ENCODE measurements around the gene ITGA11.

ITGA11 gene

GRCh38 chr15:68380456-68380855 is 51.5 kb downstream of the ITGA11 start:
- Histone ChIP-seq H3K36me3 (ENCODE audit: control insufficient read depth, insufficient read depth, low read length) (no peaks in the 10 kb centered on the region), H3K4me1 (ENCODE audit: control insufficient read depth, insufficient read depth, low read length) (no peaks in the 10 kb centered on the region), H3K4me3 (ENCODE audit: low read length) (no peak overlapping the region)

DNA sequence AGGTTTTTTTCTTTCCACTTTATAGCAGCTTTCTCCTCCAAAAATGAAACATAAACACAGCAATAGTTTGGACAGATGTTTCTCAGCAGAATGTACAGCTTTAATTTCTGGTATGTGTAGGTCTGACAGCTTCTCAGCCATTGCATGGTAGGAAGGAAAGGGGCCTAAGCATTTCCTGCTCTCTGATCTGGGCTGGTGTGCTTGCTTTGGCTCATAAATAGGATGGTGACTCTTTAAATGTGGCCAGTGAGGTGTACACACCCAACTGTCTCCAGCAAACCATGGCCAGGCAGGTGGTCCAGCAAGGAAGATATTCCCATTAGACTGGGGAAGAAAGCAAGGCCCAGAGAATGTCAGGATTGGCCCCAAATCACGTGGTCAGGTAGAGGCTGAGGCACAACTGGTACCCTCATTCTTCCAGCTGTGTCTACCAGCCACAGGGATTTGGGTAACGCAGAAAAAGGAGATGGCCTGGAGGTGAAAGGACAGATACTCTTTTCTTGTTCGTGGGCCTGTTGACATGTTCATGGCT is 52.1 kb downstream of the ITGA11 start:
- Histone ChIP-seq H3K27me3 (ENCODE audit: control insufficient read depth, insufficient read depth, low read length) (no peaks in the 10 kb centered on the region), H3K4me3 (ENCODE audit: low read length) (no peak overlapping the region), H3K9ac (ENCODE audit: low read length) (no peak overlapping the region)

More at GRCh38 chr15:68380456-68380855, 51.5 kb downstream of the ITGA11 start:
- Histone ChIP-seq H3K27me3 (ENCODE audit: control insufficient read depth, insufficient read depth, low read length) (no peaks in the 10 kb centered on the region), H3K9me3 (ENCODE audit: control insufficient read depth, low read length) (no peaks in the 10 kb centered on the region), H3K9ac (ENCODE audit: low read length) (no peak overlapping the region)

GRCh38 chr15:68379058-68379758 is 52.8 kb downstream of the ITGA11 start:
- Histone ChIP-seq H3K36me3 (ENCODE audit: control insufficient read depth, insufficient read depth, low read length) (no peaks in the 10 kb centered on the region), H3K9ac (ENCODE audit: low read length) (no peak overlapping the region), H3K27me3 (ENCODE audit: control insufficient read depth, insufficient read depth, low read length) (no peaks in the 10 kb centered on the region), H3K9me3 (ENCODE audit: control insufficient read depth, low read length) (no peaks in the 10 kb centered on the region), H3K4me3 (ENCODE audit: low read length) (no peak overlapping the region), H3K4me1 (ENCODE audit: control insufficient read depth, insufficient read depth, low read length) (no peaks in the 10 kb centered on the region)

More for the DNA sequence above, 52.1 kb downstream of the ITGA11 start:
- no peaks in the 10 kb centered on the region for H3K9me3 ChIP-seq (ENCODE audit: control insufficient read depth, low read length)
- H3K36me3 ChIP-seq (ENCODE audit: control insufficient read depth, insufficient read depth, low read length): no peaks in the 10 kb centered on the region
- H3K4me1 ChIP-seq (ENCODE audit: control insufficient read depth, insufficient read depth, low read length): no peaks in the 10 kb centered on the region

GRCh38 chr15:68378595-68378994 is 53.4 kb downstream of the ITGA11 start:
- Histone ChIP-seq H3K9me3 (ENCODE audit: control insufficient read depth, low read length) (no peaks in the 10 kb centered on the region), H3K9ac (ENCODE audit: low read length) (no peak overlapping the region), H3K4me1 (ENCODE audit: control insufficient read depth, insufficient read depth, low read length) (no peaks in the 10 kb centered on the region), H3K27me3 (ENCODE audit: control insufficient read depth, insufficient read depth, low read length) (no peaks in the 10 kb centered on the region), H3K4me3 (ENCODE audit: low read length) (no peak overlapping the region), H3K36me3 (ENCODE audit: control insufficient read depth, insufficient read depth, low read length) (no peaks in the 10 kb centered on the region)

DNA sequence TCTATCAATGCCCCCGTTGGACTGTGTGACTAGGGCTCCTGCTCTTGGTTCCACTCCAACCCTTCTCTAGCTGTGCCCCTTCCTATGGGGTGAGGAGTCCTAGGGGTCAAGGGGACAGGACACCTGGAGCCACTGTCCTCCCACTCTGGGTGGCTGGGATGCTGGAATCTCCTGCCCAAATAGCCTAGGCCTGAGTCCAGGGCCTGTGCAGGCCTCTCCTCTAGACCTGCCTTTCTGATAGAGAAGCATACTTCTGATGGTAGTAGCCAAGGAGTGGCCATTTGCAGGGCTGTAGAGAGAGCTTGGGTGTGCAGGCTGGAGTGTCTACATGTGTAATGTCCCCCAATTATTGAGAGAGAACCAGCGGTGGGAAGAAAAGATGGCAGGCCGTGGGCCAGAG is 54.2 kb downstream of the ITGA11 start:
- H3K9me3 ChIP-seq (ENCODE audit: control insufficient read depth, low read length): no peaks in the 10 kb centered on the region
- H3K36me3 ChIP-seq (ENCODE audit: control insufficient read depth, insufficient read depth, low read length): no peaks in the 10 kb centered on the region
- H3K27me3 ChIP-seq (ENCODE audit: control insufficient read depth, insufficient read depth, low read length): no peaks in the 10 kb centered on the region
- H3K4me3 ChIP-seq (ENCODE audit: low read length): no peak overlapping the region
- H3K9ac ChIP-seq (ENCODE audit: low read length): no peak overlapping the region
- no peaks in the 10 kb centered on the region for H3K4me1 ChIP-seq (ENCODE audit: control insufficient read depth, insufficient read depth, low read length)

DNA sequence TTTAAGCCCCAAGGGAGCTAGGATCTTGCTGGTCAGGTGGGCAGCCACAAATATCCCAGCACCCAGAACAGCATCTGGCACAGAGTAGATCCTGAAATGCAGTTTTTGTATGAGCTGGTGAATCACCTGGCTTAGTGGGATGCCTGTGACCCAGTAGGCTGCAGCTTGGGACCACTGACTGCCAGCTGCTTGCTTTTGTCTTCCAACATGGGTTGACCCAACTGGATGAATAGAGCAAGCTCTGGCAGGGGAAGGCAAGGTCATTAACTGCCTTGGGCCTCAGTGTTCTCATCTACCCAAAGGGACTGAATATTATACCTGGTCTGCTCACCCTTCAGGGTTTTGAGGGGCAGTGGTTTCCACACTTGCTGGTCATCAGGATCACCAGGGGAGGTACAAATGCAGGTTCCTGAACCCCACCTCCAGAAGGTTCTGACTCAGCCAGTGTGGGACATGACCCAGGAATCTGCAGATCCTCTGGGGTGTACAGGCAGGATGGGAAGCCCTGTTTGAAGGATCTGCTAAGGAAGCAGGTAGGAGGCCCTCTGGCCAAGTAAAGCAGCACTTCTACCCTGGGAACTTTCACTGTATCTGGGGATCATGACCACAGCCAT is 55.4 kb downstream of the ITGA11 start:
- Histone ChIP-seq H3K27me3 (ENCODE audit: control insufficient read depth, insufficient read depth, low read length) (no peaks in the 10 kb centered on the region), H3K4me1 (ENCODE audit: control insufficient read depth, insufficient read depth, low read length) (no peaks in the 10 kb centered on the region), H3K9me3 (ENCODE audit: control insufficient read depth, low read length) (no peaks in the 10 kb centered on the region), H3K4me3 (ENCODE audit: low read length) (no peak overlapping the region), H3K36me3 (ENCODE audit: control insufficient read depth, insufficient read depth, low read length) (no peaks in the 10 kb centered on the region), H3K9ac (ENCODE audit: low read length) (no peak overlapping the region)

- H3K9ac ChIP-seq (ENCODE audit: low read length): no peak overlapping the region
- no peaks in the 10 kb centered on the region for H3K4me1 ChIP-seq (ENCODE audit: control insufficient read depth, insufficient read depth, low read length)
- H3K36me3 ChIP-seq (ENCODE audit: control insufficient read depth, insufficient read depth, low read length): no peaks in the 10 kb centered on the region
- no peaks in the 10 kb centered on the region for H3K9me3 ChIP-seq (ENCODE audit: control insufficient read depth, low read length)
- H3K27me3 ChIP-seq (ENCODE audit: control insufficient read depth, insufficient read depth, low read length): no peaks in the 10 kb centered on the region
- H3K4me3 ChIP-seq (ENCODE audit: low read length): no peak overlapping the region
Measured at GRCh38 chr15:68375716-68376220, 56.2 kb downstream of the ITGA11 start.

DNA sequence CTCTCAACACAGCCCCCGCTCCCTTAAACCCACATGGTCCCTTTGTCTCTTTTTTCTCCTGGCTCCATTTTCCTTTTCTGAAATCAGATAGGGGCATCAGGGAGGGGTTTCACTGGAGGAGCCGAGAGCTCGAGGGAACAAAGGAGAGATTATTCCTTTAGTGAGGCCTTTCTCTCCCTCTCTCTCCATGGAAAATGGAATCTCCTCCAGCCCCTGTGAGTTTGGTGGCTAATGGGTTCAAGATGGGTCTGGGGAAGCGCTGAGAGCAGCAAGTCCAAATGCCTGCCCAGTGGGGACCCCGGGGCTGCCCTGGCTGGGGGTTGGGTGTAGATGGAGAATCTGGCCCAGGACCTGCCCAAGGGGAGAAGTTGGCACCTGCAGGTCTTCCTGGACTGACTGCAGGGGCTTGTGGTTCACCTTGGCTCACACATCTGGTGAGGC is 56.8 kb downstream of the ITGA11 start:
- no peaks in the 10 kb centered on the region for H3K9me3 ChIP-seq (ENCODE audit: control insufficient read depth, low read length)
- H3K9ac ChIP-seq (ENCODE audit: low read length): no peak overlapping the region
- H3K27me3 ChIP-seq (ENCODE audit: control insufficient read depth, insufficient read depth, low read length): no peaks in the 10 kb centered on the region
- no peaks in the 10 kb centered on the region for H3K36me3 ChIP-seq (ENCODE audit: control insufficient read depth, insufficient read depth, low read length)
- no peaks in the 10 kb centered on the region for H3K4me1 ChIP-seq (ENCODE audit: control insufficient read depth, insufficient read depth, low read length)
- no peak overlapping the region for H3K4me3 ChIP-seq (ENCODE audit: low read length)

GRCh38 chr15:68374168-68374745 is 57.7 kb downstream of the ITGA11 start:
- H3K36me3 ChIP-seq (ENCODE audit: control insufficient read depth, insufficient read depth, low read length): no peaks in the 10 kb centered on the region
- no peak overlapping the region for H3K9ac ChIP-seq (ENCODE audit: low read length)
- no peaks in the 10 kb centered on the region for H3K9me3 ChIP-seq (ENCODE audit: control insufficient read depth, low read length)
- H3K4me1 ChIP-seq (ENCODE audit: control insufficient read depth, insufficient read depth, low read length): no peaks in the 10 kb centered on the region
- H3K4me3 ChIP-seq (ENCODE audit: low read length): no peak overlapping the region
- no peaks in the 10 kb centered on the region for H3K27me3 ChIP-seq (ENCODE audit: control insufficient read depth, insufficient read depth, low read length)

- Histone ChIP-seq H3K9ac (ENCODE audit: low read length) (no peak overlapping the region), H3K27me3 (ENCODE audit: control insufficient read depth, insufficient read depth, low read length) (no peaks in the 10 kb centered on the region), H3K36me3 (ENCODE audit: control insufficient read depth, insufficient read depth, low read length) (no peaks in the 10 kb centered on the region), H3K4me1 (ENCODE audit: control insufficient read depth, insufficient read depth, low read length) (no peaks in the 10 kb centered on the region), H3K9me3 (ENCODE audit: control insufficient read depth, low read length) (no peaks in the 10 kb centered on the region), H3K4me3 (ENCODE audit: low read length) (no peak overlapping the region)
Measured at GRCh38 chr15:68373028-68373427, 58.9 kb downstream of the ITGA11 start.

- Histone ChIP-seq H3K9ac (ENCODE audit: low read length) (no peak overlapping the region), H3K4me3 (ENCODE audit: low read length) (no peak overlapping the region), H3K9me3 (ENCODE audit: control insufficient read depth, low read length) (no peaks in the 10 kb centered on the region), H3K27me3 (ENCODE audit: control insufficient read depth, insufficient read depth, low read length) (no peaks in the 10 kb centered on the region), H3K36me3 (ENCODE audit: control insufficient read depth, insufficient read depth, low read length) (no peaks in the 10 kb centered on the region), H3K4me1 (ENCODE audit: control insufficient read depth, insufficient read depth, low read length) (no peaks in the 10 kb centered on the region)
Measured at GRCh38 chr15:68372291-68372811, 59.6 kb downstream of the ITGA11 start.

- Histone ChIP-seq H3K4me3 (ENCODE audit: low read length) (no peak overlapping the region), H3K27me3 (ENCODE audit: control insufficient read depth, insufficient read depth, low read length) (no peaks in the 10 kb centered on the region), H3K4me1 (ENCODE audit: control insufficient read depth, insufficient read depth, low read length) (no peaks in the 10 kb centered on the region), H3K9ac (ENCODE audit: low read length) (no peak overlapping the region), H3K9me3 (ENCODE audit: control insufficient read depth, low read length) (no peaks in the 10 kb centered on the region), H3K36me3 (ENCODE audit: control insufficient read depth, insufficient read depth, low read length) (no peaks in the 10 kb centered on the region)
Measured at GRCh38 chr15:68371851-68372250, 60.1 kb downstream of the ITGA11 start.
